Erythroblast (primary cell): ENCODE data around the gene MAB21L4.

Source experiments
- GATA1 ChIP-seq: IDR thresholded peaks from 2 replicates; pipeline ENCODE4 v1.6.1; 2011; ENCODE audit warnings: low read depth, mild to moderate bottlenecking, control low read depth, low read length, moderate library complexity
- POLR2A ChIP-seq: IDR thresholded peaks from 2 replicates; pipeline ENCODE4 v1.6.1; 2011; ENCODE audit warnings: mild to moderate bottlenecking, low read length

GRCh38 chr2:240916571-240917008 is 20.6 kb upstream of the MAB21L4 start:
- TF ChIP-seq POLR2A (no peak), GATA1 (no peak)
